DMS153 treated with DMSO at 0.1 percent for 48 hours (cell line): ENCODE measurements around the gene POFUT2.
"Not testable (repeated sequence)": the region's sequence is repeated elsewhere in the genome, so short reads cannot be mapped to it uniquely, and the experiment has no call there.

ENCODE experiments used
- DNase-seq: peaks from one replicate; lab custom pipeline; 2025; ENCODE audit not compliant: unreplicated experiment; lab: John Stamatoyannopoulos, UW

Gene POFUT2

DNA sequence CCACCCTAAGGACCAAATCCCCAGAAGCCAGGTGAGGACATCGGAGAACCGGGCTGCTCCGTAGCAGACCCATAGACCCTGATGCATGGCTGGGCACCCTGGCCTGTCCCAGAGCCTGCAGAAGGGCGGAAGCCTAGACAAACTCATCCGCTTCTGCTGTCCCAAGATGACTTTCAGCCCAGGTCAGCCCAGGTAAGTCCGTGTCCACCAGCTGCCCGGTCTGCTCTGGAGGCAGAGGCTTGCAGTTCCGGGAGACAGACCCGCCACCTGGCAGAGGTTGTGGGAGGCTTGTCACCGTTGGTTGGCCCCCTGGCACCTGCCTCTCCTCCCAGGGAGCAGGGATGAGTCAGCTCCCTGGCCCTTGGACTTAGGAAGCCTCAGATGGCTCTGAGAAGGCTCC lies 22.8 kb upstream of the POFUT2 start:
- no peak for DNase-seq

DNA sequence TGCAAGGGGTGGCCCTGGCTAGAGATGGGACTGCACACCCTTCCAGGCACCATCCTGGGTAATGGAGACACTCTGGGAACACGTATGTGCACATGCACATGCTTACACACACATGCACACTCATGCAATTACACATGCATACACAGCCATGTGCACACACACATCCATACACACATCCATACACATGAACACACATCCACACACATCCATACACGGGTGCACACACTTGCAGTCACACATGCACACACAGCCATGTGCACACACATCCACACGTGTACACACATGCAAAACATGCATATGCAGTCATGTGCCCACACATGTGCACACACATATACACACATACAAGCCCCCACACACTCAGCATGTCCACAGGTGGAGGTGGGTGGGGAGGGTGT lies 22.3 kb upstream of the POFUT2 start:
- DNase-seq: no peak

DNA sequence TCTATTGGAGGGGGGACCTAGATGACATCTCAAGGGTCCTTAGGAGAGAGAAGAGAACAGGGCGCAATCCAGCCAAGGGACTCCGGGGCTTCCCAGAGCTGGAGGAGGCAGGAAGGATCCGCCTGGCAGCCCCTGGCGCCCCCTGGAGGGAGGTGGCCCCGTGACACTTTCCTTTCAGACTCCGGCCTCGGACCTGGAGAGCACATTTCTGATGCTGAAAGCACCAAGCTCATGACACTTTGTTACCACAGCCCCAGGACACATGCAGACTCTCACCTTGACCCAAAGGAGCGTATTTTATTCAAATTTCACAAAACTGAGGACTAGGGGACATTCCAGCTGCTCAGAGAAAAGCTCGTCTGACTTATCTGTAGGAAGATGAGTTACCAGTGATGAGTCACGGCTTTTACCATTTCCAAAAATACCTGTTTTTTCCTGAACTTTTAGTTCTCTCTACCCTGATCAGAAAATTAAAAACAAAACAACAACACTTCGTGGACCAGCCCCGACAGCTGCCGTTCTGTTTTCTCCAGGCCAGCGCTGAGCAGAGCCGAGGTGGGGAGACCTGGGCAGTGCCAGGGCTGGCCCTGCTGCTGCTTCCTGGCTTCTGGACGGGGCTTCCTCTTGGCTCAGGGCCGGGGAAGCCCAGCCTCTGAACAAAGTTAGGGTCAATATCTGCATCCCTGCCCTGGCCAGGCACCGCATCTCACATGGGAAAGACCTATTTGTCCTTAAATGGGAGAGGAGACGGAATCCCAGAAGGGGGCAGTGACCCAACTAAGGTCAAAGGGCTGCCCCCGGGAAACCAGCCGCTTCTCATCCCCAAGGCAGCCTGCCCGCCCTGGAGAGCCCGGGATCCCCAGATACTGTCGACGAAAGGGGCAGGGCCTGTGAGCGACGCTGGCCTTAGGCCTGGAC lies 21.6 kb upstream of the POFUT2 start:
- DNase-seq: no peak

DNA sequence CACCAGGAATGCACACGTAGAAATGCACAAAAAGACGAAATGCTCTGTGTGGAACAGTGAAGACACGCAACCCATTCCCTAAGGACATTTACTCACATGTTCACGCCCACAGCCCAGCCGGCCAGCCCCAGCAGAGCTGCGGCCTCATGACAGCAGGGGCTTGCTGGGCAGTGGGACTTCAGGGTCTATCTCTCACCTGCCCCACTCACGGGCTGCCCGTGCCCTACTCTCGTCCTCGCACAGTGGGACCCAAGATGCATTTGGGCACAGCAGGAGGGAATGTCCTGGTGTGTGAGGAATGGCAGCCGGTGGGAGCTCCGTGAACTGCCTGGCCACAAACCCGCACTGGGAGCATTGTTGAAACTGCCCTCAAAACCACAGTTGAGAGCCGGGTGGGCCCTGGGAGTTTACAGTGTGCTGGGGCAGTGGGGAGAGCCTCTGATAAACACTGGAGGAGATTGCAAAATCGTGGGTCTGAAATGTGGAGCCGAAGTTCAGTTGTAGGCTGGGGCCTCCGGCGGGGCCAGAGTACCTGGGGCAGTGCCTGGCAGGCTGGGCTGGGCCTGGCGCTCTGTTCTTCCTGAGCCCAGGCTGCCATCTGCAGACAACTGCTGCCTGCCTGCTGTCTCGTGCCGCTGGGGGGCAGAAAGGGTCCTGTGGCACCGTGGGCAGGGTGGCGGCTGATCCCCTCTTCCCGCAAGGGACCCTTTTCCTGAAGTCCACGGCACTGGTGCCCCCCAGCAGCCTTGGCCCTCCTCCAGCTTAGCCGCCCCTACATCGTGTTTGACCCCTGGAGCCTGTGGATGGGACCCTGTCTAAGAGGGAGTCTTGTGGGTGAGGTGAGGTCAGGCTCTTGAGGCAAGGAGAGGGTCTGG lies 20.7 kb upstream of the POFUT2 start:
- DNase-seq: no peak

DNA sequence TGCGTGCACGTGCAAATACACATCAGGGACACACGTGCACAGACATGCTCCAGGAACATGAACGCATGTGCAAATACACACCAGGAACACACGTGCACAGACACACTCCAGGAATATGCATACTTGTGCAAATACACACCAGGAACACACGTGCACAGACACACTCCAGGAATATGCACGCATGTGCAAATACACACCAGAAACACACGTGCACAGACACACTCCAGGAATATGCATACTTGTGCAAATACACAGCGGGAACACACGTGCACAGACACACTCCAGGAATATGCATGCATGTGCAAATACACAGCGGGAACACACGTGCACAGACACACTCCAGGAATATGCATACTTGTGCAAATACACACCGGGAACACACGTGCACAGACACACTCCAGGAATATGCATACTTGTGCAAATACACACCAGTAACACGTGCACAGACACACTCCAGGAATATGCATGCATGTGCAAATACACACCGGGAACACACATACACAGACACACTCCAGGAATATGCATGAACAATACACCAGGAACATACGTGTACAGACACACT lies 20.0 kb upstream of the POFUT2 start:
- not testable (repeated sequence) for DNase-seq

DNA sequence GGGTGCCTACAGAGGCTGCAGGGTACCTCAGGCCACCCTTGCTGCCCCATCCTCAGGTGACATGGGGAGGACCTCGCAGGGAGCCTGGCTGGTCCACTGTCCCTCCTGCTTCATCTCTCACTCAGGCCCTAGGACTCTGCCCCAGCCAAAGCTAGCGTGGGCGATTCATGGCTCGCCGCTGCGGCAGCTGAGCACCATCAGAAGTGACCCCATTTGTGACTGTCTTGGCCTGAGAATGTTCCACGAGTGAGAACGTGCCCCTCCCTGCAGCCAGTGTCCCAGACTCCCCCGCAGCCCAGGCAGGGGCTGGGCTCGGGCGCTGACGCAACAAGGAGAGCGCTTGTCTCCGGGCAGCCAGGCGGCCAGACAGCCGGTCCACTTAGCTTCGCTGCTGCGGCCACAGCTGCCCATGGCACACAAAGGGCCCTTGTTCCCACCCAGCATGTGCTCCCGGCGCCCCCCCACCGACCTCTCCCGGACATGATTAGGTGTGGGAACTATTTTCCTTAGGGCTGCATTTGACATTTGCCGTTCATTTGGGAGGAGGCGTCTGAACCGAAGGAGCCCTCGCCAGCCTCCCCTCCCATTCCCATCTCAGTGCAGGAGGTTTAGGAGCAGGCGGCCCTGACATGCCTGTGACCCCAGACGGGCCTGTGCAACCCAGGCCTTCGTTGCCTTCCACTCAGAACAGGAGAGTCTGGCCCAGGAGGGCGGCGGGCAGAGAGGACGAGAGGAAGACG lies 19.3 kb upstream of the POFUT2 start:
- DNase-seq: no peak

DNA sequence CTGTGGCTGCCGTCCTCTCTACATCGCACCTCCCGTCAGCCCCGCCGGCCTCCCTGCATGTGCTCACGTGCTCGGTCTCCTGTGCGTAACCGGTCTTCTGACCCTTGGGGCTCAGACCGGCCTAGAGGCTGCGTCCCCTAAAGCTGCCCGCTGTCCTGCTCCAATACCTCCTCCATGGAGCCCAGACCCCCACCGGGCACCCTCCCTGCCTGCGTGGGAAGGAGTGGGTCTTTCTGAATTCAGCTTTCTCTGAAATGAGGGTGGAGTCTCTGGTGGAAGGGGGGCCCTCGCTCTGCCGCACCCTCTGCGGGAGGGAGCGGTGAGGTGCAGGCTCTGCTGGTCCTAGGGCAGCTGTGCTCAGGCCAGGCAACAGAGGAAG lies 18.7 kb upstream of the POFUT2 start:
- no peak for DNase-seq

DNA sequence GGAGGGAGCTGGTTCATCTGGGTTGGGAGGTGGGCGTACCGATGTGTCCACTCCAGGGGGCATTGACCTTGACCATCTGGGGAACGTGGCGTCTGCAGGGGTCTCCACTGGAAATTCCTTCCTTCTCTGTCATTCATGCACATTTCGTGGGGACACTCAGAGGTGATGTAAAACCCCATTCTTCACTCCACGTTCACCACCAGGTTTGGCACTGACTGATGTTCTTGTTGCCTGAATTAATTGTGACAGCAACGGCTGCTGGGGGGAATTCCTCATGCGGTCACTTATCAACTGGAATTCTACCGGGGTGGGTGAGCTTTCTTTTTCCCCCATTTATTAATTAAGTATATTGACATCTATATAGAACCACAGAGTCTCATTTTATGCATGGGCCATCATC lies 18.1 kb upstream of the POFUT2 start:
- DNase-seq: no peak

DNA sequence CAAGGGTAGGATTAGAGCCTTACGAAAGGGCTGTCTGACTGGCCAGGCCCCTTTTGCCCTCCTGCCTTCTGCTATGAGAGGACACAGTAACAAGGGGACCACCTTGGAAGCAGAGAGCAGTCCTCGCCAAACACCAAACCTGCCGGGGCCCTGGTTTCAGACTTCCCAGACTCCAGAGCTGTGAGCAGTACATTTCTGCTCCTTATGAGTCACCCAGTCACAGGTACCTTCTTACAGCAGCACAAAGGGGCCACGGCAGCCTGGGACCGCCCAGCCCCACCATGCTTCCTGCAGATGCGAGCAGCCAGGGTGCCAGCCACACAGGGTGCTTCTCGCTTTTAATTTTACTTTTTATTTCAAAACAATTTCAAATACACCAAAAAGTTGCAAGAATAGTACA lies 17.2 kb upstream of the POFUT2 start:
- DNase-seq: no peak

DNA sequence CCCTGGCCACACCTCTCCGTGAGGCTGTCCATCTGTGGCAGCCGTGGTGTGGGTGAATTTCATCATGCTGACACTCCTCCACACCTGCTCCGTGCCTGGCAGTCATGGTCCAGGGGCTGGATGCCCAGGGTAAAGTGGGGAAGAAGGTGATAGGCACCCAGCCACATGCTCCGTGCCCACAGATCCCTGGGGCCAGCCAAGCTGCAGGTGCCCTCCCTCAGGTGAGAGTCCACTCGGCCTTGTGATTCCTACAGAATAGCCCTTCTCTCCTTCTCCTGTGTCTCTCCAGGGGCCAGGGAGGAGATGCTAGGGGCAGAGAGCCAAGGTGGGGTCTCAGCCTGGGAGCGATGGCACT lies 16.8 kb upstream of the POFUT2 start:
- no peak for DNase-seq

DNA sequence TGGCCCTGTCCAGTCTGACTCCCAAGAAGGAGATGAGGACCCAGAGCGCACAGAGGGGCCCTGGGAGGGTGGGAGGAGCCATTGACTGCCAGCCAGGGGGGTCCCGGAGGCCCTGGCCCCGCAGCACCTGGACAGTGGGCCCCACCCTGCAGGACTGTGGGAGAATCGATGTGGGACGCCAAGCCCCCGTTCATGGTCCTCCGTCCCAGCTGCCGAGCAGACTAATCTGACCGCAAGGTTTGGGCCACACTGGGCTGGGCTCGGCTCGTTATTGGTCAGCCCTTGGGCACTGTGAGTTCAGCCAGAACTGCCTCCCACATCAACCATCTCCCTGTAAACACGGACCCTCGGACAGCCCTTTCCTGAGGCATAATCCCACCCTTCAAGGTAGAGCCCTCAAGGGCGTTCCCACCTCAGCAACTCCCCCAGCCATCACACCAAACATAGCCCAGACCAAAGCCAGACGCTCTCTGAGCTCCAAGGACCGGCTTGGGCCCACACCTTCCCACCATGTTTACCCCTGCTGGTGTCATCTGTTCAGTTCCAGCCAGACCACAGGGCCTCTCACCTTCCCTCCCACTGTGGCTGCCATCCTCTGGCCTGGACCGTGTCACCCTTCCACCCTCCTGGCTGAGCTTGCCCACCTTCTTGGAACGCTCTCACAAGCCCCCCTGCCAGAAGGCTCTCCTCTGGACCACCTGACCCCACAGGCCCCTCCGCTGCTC lies 16.2 kb upstream of the POFUT2 start:
- DNase-seq: no peak

DNA sequence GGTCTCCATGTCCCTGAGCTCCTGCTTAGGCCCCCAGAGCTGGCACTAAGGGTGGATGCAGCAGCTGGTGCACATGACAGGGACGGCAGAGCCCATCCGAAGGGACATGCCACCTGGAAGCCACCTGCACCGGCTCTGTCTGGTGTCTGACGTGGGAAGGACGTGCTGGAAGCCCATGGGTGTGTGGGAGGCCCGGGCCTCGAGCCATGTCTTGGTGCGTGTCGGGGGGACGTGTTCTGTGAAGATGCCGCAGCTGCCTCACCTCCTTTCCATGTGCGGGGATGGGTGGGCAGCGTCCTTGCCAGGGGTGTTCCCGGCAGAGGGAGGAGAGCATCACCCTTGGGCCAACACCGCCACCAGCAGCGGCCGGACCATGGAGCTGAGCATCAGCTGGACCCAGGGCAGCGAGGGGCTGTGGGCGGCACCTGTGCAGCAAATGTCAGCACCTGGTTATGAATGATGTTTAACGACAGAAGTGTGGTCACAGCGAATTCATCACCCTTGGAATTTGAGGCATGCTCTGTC lies 15.5 kb upstream of the POFUT2 start:
- no peak for DNase-seq

DNA sequence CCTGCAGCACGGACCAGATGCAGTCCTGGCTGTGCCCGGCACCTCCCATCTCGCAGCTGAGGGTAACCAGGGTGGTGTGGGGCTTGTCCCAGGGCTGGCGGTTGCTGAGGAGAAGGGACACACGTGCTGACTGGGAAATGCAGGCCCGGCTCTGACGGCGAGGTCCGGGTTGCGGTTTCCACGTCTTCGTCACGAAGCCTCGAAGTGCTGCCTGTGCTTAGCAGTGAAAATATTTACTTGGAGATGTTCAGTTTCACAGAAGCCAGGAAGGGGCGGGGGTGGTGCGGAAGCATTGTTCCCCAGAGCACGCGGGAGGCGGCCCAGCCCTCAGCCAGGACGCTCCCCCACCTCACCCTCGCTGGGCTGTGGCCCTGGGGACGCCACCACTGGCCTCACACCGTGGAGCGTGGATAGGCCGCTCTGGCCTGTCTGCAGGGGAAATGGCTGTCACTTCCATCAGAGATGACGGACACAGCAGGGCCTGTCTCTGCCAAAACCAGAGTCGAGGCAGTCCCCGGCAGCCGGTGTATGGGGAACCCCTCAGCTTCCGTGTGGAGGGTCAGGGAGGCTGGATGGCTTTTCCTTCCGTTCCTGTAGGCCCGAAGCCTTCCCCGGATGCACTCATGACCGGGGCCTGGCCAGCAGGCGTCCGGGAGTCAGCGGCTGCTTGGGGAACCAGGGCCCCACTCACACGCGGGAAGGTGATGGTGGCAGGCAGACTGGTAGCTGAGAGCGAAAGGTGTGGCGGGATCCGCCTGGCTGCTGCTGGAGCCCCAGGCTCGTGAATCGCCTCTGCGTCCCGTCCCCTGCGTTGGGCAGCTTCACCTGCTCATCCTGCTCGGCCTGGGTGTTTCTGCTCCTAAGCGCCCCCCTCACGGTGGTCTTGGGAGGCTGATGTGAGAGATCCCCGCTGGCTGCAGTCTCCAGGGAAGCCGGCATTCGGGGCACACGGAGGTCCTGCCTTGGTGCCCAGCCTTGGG lies 14.7 kb upstream of the POFUT2 start:
- no peak for DNase-seq

DNA sequence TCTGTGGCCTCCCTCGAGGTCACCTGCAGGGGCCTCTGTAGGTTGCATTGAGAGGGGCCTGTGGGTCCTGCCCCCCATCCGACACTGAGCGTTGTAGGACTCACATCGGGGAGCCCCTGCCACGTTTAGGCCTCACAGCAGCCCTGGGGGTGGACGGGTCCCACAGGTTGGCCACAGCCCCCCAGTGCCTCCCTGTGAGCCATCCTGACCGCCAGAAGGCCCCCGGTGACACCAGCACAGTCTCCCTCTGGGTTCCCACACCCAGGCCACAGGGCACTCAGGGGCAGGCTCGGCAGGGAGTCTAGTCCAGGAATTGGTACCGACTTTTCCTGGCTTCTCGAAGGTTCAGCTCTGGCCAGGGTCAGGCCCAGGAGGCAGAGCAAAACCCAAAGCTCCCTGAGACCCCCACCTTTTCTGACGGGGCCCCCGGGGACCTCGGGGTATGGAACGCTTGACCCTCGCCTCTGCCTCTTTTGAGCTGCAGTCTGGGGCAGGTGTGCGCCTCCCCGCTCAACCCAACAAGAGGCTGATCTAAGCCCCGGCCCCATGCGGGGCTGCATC lies 13.9 kb upstream of the POFUT2 start:
- DNase-seq: no peak

DNA sequence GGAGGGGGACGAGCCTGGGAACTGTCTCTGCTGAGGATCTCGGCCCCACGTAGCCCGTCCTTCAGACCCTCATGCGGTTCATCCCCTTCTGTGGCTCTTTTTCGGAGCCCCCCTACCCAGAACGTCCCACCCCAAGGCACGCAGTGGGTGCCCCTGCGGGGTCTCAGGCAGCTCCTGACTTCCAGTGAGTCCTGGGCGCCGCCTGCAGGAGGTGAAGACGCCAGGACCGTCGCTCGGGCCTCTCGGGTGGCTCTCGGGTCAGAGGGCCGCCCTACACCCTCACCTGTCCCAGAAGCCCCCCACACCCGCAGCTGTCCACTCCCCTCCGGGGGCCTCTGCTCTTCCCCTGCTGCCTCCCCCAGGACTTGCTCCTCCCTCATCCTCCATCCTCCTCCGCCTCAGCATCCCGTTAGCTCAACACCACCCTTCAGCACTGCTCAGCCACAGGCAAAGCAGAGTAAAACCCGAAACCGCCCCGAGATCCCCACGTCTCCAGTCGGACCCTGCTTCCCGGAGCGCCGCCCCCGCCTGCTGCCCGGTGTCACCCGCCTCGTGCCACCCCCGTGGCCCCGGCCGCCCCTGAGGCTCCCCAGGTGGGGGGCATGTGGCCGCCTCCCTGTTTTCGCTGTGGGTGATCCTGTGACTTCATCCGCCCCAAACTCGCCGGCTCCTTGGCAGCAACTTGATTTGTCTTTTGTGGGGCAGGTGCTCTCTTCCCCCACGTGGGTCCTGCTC lies 13.3 kb upstream of the POFUT2 start:
- DNase-seq: no peak

DNA sequence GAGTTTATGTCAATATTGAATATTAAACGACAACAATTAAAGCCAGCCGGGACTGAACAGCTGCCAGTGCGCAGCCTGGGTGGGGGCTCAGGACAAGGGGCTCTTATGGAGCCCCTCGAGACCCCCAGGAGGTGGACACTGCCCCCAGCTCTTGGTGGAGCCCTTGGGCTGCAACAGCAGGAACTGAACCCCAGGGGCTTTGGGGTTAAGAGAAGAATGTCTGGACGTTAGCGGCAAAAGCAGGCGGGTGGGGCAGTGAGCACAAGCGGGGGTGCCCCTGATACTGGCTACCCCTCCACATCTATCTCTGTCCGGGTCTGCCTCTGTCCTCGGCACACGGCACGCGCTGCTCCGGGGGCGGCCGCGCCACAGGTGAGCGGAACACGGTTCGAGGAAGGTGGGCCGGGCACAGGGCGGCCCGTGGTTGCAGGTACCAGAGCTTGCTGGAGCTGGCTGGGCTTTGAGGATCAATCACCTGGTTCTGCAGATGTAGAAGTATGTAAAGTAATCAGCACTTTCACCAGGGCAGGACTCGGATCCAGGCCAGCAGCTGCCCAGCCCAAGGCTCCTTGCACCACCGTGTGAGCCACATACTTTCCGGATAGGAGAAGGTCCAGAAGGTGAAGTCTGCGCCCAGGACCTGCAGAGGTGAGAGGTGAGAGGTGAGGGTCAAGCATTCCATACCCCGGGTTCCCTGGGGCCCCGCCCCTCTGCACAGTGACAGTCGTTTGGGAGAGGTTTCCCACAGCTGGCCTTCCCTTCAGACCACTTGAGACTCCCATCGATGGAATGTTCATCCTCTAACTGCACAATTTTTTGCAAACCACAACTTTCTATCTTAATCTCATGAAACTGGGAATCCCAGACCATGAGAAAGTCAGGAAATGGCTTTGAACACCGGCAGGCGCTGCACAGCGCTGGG lies 12.4 kb upstream of the POFUT2 start:
- no peak for DNase-seq
